ENCODE measurements around the gene PLA2G6. TPM values are rescaled to one million over a fixed set of nuclear protein-coding genes. Genes with fewer than 3 reads are reported as not detected.

Gene PLA2G6
- total RNA-seq, 1 experiment from 2014 or later: 29.9 TPM

DNA sequence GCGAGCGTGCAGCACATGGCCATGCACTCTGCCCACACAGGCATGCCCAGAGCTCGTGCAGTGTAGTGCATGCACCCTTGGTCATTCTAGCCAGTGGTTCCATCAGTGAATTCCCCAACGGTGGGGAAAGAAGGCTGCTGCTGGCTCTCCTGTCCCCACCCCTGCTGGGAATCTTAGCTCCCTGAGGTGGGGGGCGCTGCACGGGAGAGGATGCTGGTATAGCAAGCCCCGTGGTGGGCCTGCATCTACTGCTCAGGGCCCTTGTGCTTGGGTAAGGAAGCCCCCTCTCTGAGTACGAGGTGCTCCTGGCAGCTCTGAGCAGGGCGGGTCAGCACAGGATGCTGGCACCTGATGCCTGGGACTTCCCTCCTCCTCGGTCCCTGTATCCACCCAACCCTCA is 52.6 kb downstream of the PLA2G6 start:
- CTCF ChIA-PET: interaction anchor here (0.6 to 3.2 kb wide), 3 partner anchors 14 to 77 kb away, joined by 3 to 10 read pairs (median 4); no protein-coding TSS in a partner anchor
- H3K27me3 Mint-ChIP-seq (ENCODE audit: low read depth): no peaks in the 10 kb centered on the region

DNA sequence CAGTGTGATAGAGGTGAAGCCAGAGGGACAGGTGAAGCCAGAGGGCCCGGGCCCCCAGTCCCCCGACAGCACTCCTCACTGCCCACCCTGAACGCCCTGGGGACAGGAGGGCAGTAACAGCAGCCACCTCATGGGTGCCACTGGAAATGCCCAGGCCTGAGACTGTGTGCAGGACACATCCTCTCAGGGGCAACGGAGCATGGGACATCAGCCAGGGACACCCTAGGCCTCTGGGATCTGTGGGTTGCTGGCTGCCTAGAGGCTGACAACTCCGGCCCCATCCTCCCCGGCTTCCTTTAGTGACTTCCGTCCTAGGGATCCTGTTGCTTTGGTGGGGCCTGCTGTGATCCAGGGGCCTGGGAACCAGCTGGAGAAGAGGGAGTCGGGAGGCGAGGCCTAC is 53.8 kb downstream of the PLA2G6 start:
- TF ChIP-seq ATF1 (CRISPR knock-in tag; IDR thresholded peaks at IDR 0.05): no peak
- TF ChIP-seq, protein P1, sequence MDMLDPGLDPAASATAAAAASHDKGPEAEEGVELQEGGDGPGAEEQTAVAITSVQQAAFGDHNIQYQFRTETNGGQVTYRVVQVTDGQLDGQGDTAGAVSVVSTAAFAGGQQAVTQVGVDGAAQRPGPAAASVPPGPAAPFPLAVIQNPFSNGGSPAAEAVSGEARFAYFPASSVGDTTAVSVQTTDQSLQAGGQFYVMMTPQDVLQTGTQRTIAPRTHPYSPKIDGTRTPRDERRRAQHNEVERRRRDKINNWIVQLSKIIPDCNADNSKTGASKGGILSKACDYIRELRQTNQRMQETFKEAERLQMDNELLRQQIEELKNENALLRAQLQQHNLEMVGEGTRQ (CRISPR knock-in tag; IDR thresholded peaks at IDR 0.05): no peak
- POLR2A ChIA-PET: no interaction called here
- no peak overlapping the region for H3K4me3 Mint-ChIP-seq
- H3K27ac Mint-ChIP-seq: no peak overlapping the region
- H3K27me3 Mint-ChIP-seq (ENCODE audit: low read depth): no peaks in the 10 kb centered on the region
- ATAC-seq: no peak
- CTCF ChIA-PET: interaction anchor here (1.5 to 3.2 kb wide), 2 partner anchors 30 to 76 kb away, joined by 5 to 10 read pairs; no protein-coding TSS in a partner anchor
- DNase-seq (ENCODE audit: low spot score): no peak
- H3K36me3 Mint-ChIP-seq: no peaks in the 10 kb centered on the region; the same call in 1 of the 2 replicates
- no peaks in the 10 kb centered on the region for H3K9me3 Mint-ChIP-seq
- H3K4me1 Mint-ChIP-seq: peaks cover 3% of the 10 kb centered on the region; the same call in 1 of the 2 replicates

More for the DNA sequence above, 52.6 kb downstream of the PLA2G6 start:
- Mint-ChIP-seq H3K4me3 (no peak overlapping the region), H3K36me3 (peaks cover 4% of the 10 kb centered on the region; the same call in 1 of the 2 replicates), H3K4me1 (peaks cover 3% of the 10 kb centered on the region; the same call in 1 of the 2 replicates), H3K9me3 (no peaks in the 10 kb centered on the region), H3K27ac (no peak overlapping the region)
- no peak for DNase-seq (ENCODE audit: low spot score)
- no peak for ATAC-seq
- TF ChIP-seq CTCF (IDR thresholded peaks at IDR 0.05): no peak
- POLR2A ChIA-PET: no interaction called here

- CTCF ChIA-PET: interaction anchor here (1.5 to 3.2 kb wide), 2 partner anchors 29 to 75 kb away, joined by 5 to 10 read pairs; no protein-coding TSS in a partner anchor
- POLR2A ChIA-PET: no interaction called here
- DNase-seq (ENCODE audit: low spot score): no peak
- Mint-ChIP-seq H3K27ac (peak overlapping the region; percentile 58), H3K27me3 (ENCODE audit: low read depth) (no peaks in the 10 kb centered on the region), H3K36me3 (no peaks in the 10 kb centered on the region; the same call in 1 of the 2 replicates), H3K9me3 (no peaks in the 10 kb centered on the region), H3K4me1 (peaks cover 3% of the 10 kb centered on the region; the same call in 1 of the 2 replicates), H3K4me3 (no peak overlapping the region)
- no peak for TF ChIP-seq CREB1 (CRISPR knock-in tag; IDR thresholded peaks at IDR 0.05)
- no peak for TF ChIP-seq SOX15 (CRISPR knock-in tag; IDR thresholded peaks at IDR 0.05)
- no peak for TF ChIP-seq TP53 (CRISPR knock-in tag; IDR thresholded peaks at IDR 0.05)
- no peak for TF ChIP-seq ELF4 (CRISPR knock-in tag; IDR thresholded peaks at IDR 0.05; ENCODE audit: low read depth)
- TF ChIP-seq PRRX2 (CRISPR knock-in tag; IDR thresholded peaks at IDR 0.05): no peak
- no peak for TF ChIP-seq ZBTB43 (CRISPR knock-in tag; IDR thresholded peaks at IDR 0.05)
- ATAC-seq: no peak
Measured at GRCh38 chr22:38126928-38127668, 54.5 kb downstream of the PLA2G6 start.

GRCh38 chr22:38125751-38126201 is 55.9 kb downstream of the PLA2G6 start:
- peaks cover 3% of the 10 kb centered on the region for H3K4me1 Mint-ChIP-seq
- H3K9me3 Mint-ChIP-seq: no peaks in the 10 kb centered on the region
- ATAC-seq (no peak), DNase-seq (ENCODE audit: low spot score) (no peak)
- H3K36me3 Mint-ChIP-seq: no peaks in the 10 kb centered on the region
- ChIA-PET CTCF (interaction anchor here (2.1 to 3.6 kb wide), 5 partner anchors 11 to 74 kb away, joined by 11 to 46 read pairs (median 16); partner anchors contain the start of gene BAIAP2L2), POLR2A (no interaction called here)
- H3K4me3 Mint-ChIP-seq: no peak overlapping the region
- H3K27ac Mint-ChIP-seq: no peak overlapping the region
- TF ChIP-seq JAZF1 (CRISPR knock-in tag; IDR thresholded peaks at IDR 0.05) (no peak), HMGA2 (CRISPR knock-in tag; IDR thresholded peaks at IDR 0.05) (no peak)
- H3K27me3 Mint-ChIP-seq (ENCODE audit: low read depth): no peaks in the 10 kb centered on the region
